ENCODE results near the gene SPON2.

Gene SPON2

DNA sequence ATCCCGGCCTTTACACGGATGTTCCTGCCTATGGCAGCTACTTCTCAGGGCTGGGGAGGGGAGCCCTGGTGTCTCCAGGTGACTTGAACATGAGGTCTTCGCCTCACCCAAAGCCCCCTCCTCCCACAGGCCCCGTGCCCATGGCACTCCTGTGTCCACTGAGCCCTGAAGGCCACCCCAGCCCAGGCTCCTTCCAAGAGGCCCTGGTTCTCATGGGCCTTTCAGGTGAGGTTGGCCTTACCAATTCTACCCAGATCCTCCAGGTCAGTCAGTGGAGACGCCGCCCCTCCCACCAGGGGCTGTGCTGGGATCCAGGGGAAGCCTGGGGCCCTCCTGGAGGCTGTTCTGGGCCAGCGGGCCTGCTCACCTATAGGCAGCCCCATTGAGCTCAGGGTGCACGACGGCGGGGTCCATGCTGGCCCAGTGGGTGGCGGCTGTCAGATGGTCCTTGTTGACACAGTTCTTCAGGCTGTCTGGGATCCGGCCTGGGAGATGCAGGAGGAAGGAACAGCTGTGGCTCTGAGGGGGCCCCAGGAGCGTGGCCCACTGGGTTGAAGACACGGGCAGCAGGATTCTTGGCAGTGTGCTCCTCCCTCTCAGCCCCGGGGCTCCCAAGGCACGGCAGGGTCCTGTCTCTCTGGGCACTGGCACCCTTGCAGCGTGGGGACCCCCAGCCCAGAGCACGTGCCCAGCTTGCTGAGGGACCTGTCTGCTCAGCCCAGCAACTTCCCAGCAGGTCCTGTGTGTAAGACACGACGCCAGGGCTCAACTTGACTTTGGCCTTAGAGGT lies 40.4 kb upstream of the SPON2 start:
- TF ChIP-seq, protein P1, sequence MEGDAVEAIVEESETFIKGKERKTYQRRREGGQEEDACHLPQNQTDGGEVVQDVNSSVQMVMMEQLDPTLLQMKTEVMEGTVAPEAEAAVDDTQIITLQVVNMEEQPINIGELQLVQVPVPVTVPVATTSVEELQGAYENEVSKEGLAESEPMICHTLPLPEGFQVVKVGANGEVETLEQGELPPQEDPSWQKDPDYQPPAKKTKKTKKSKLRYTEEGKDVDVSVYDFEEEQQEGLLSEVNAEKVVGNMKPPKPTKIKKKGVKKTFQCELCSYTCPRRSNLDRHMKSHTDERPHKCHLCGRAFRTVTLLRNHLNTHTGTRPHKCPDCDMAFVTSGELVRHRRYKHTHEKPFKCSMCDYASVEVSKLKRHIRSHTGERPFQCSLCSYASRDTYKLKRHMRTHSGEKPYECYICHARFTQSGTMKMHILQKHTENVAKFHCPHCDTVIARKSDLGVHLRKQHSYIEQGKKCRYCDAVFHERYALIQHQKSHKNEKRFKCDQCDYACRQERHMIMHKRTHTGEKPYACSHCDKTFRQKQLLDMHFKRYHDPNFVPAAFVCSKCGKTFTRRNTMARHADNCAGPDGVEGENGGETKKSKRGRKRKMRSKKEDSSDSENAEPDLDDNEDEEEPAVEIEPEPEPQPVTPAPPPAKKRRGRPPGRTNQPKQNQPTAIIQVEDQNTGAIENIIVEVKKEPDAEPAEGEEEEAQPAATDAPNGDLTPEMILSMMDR (IDR thresholded peaks at IDR 0.05; ENCODE audit: control insufficient read depth, extremely low read depth, insufficient read depth): no peak
- H3K4me3 ChIP-seq (ENCODE audit: low read depth, low read length): peak overlapping the region; percentile 47
- DNase-seq (ENCODE audit: low read depth): no peak

DNA sequence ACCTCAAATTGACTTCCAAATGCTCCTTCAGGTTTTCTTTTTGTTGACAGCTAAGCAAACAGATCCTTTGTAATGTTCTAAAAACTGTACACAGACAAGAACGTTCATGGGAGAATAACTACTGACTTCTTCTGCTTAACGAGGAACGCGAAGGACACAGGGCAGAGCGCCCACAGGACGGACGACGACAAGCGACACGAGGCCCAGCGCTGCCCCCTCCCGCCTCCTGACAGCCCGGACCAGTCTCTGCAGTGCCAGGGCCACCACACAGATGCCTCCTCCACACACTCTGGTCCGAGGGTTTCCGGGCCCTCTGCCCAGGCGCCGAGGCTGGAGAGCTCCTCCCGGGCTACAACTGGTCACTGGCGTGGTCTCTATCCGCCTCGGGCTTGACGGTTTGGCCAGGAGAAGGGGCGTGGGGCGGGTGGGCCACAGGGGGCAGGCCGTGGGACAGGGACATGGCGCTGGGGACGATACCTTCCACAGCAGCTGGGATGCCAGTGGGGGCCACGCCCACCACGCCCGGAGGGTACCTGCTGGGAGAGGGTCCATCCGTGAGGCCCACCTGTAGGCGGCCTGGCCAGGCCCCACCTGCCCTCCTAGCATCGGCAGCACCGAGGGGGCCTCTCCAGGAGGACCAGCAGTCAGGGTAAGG lies 39.6 kb upstream of the SPON2 start:
- peak; percentile 99 for DNase-seq (ENCODE audit: low read depth)
- TF ChIP-seq, protein P1 (IDR thresholded peaks at IDR 0.05; ENCODE audit: control insufficient read depth, extremely low read depth, insufficient read depth): no peak
- peak overlapping the region; percentile 47 for H3K4me3 ChIP-seq (ENCODE audit: low read depth, low read length)

DNA sequence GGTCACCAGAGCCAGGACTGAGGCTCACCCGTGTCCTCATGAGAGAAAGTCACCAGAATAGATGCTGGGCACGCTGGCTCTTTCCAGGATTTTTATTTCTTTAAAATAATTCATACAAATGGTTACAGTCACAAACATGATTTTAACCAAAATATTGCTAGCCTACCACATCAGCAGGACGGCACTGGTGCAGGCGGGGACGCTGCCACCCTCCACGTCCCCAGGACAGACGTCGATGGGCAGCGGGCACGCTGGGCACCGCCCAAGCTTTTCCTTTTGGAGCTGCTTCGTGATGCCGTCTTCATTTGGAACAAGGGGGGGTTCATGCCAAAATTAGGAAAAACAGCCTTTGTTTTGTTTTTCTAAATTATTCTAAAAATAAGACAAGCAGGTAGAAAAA lies 39.0 kb upstream of the SPON2 start:
- no peak for DNase-seq (ENCODE audit: low read depth)
- TF ChIP-seq, protein P1 (IDR thresholded peaks at IDR 0.05; ENCODE audit: control insufficient read depth, extremely low read depth, insufficient read depth): no peak
- H3K4me3 ChIP-seq (ENCODE audit: low read depth, low read length): peak overlapping the region; percentile 47

DNA sequence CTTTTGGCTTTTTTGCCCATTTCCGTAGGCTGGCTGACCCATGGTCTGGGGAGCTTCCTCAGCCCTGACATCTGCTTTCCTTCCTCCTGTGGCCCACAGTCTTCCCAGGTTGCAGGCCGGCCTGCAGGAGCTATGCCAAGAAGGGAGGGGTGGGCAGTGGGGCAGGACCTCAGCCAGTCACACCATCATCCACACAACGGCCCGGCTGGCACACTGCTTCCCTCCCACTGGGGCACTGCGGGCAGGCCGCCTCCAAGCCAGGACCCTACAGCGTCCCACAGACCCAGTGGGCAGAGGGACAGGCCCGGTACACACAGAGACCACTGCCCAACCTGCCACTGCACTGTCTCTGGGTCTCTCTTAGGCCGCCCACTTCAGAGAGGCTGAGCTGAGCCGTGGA lies 38.6 kb upstream of the SPON2 start:
- peak overlapping the region; percentile 47 for H3K4me3 ChIP-seq (ENCODE audit: low read depth, low read length)
- peak; percentile 58 for DNase-seq (ENCODE audit: low read depth)
- TF ChIP-seq, protein P1 (IDR thresholded peaks at IDR 0.05; ENCODE audit: control insufficient read depth, extremely low read depth, insufficient read depth): no peak

DNA sequence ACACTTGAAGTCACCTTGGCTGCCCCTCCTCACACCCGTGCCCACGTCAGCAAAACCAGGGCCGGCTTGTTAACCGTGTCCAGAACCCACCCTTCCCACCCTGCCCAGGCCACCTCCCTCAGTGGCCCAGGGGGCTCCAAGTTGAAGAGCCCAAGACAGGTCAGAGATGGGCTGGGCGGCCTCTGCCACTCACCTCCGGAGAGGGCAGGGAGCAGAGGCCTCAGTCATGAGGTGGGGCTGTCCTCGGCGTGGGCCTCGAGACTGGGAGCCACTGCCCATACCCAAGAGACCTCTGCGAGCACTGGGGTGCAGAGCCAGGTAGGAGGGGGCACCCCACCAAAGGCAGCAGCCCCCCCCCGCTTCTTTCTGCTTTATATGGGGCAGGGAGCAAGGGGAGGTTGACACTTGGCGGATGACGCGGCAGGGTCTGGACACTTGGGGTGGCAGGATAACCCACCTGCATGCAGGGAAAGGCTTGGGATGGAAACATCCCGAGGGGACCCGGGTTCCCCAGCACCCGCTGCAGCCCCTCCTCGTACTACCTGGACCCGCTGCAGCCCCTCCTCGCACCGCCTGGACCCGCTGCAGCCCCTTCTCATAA lies 38.0 kb upstream of the SPON2 start:
- TF ChIP-seq, protein P1 (IDR thresholded peaks at IDR 0.05; ENCODE audit: control insufficient read depth, extremely low read depth, insufficient read depth): no peak
- DNase-seq (ENCODE audit: low read depth): no peak
- H3K4me3 ChIP-seq (ENCODE audit: low read depth, low read length): peak overlapping the region; percentile 47

DNA sequence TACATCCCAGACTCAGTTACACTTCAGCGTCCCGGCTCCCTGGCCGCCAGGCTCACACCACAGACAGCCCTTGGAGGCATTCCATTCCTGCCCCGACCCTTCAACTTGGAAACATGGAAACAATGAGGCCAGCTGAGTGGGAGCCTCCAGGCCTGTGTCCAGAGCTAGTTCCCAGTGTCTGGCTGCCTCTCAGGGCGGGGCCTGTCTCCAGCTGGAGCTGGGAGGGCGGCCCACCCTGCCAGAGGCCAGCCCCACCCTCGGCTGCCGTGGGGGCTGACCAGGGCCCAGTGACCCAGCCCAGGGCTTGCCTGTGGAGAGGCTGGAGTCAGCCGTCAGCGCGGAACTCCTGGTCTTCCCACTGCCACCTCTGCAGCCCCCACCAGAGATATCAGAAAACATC lies 37.4 kb upstream of the SPON2 start:
- TF ChIP-seq, protein P1 (IDR thresholded peaks at IDR 0.05; ENCODE audit: control insufficient read depth, extremely low read depth, insufficient read depth): no peak
- no peak for DNase-seq (ENCODE audit: low read depth)
- H3K4me3 ChIP-seq (ENCODE audit: low read depth, low read length): peak overlapping the region; percentile 47

Data from LNCaP clone FGC (cell line).